Measurements from ENCODE around the gene ATM. TPM values are rescaled to one million over a fixed set of nuclear protein-coding genes. Genes with fewer than 3 reads are reported as not detected.

Gene ATM
- total RNA-seq, 2 experiments from 2014 or later: 125 to 159 TPM

DNA sequence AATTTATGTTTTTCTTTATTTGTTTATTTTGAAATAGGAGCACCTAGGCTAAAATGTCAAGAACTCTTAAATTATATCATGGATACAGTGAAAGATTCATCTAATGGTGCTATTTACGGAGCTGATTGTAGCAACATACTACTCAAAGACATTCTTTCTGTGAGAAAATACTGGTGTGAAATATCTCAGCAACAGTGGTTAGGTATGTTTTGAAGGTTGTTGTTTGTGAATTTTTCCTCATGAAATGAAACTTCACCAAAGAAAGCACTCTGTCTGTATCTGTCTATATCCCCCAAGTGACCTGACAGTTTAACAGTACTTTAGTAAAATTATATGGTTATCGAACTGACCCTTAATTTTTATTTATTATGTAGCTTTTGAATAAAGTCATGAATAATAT lies 12.8 kb downstream of the ATM start:
- Histone ChIP-seq H3K27ac (ENCODE audit: low read depth, low read length, poor library complexity, severe bottlenecking) (peak overlapping the region; percentile 96), H3K9me3 (ENCODE audit: low read length) (peaks cover 22% of the 10 kb centered on the region; the same call in 1 of the 2 replicates), H3K36me3 (ENCODE audit: insufficient read depth, low read length) (peaks cover 97% of the 10 kb centered on the region), H3K4me2 (ENCODE audit: low read length) (peak overlapping the region; percentile 82; the same call in 1 of the 2 replicates), H3K79me2 (ENCODE audit: insufficient read depth, low read depth, low read length) (peaks cover 22% of the 10 kb centered on the region; the same call in 1 of the 2 replicates), H3K9me2 (ENCODE audit: insufficient read depth, low read length) (no peaks in the 10 kb centered on the region), H2AFZ (ENCODE audit: low read length) (no peak overlapping the region), H3K4me3 (ENCODE audit: low read depth, low read length, poor library complexity, severe bottlenecking) (no peak overlapping the region), H3K4me1 (ENCODE audit: insufficient read depth, low read length, poor library complexity, severe bottlenecking) (peaks cover 31% of the 10 kb centered on the region), H4K20me1 (ENCODE audit: insufficient read depth, low read length) (no peaks in the 10 kb centered on the region)
- intact Hi-C loops (cut with micrococcal nuclease; ENCODE audit: unreplicated experiment): loop anchor here (5.0 kb wide), 1 partner anchor 427 kb away; no protein-coding TSS in a partner anchor
- no peak for DNase-seq (ENCODE audit: low spot score)
- ChIA-PET POLR2A (interaction anchor here (3.9 kb wide), 1 partner anchor 11 kb away, joined by 58 read pairs; the partner anchor contains the start of genes ATM and NPAT), CTCF (ENCODE audit: unreplicated experiment) (no interaction called here)
- BruUV-seq (replicated peaks): no TSS peak
- TF ChIP-seq EZH2phosphoT487 (IDR thresholded peaks at IDR 0.05; ENCODE audit: borderline replicate concordance, low read depth, low read length): no peak
- TF ChIP-seq, protein P1, sequence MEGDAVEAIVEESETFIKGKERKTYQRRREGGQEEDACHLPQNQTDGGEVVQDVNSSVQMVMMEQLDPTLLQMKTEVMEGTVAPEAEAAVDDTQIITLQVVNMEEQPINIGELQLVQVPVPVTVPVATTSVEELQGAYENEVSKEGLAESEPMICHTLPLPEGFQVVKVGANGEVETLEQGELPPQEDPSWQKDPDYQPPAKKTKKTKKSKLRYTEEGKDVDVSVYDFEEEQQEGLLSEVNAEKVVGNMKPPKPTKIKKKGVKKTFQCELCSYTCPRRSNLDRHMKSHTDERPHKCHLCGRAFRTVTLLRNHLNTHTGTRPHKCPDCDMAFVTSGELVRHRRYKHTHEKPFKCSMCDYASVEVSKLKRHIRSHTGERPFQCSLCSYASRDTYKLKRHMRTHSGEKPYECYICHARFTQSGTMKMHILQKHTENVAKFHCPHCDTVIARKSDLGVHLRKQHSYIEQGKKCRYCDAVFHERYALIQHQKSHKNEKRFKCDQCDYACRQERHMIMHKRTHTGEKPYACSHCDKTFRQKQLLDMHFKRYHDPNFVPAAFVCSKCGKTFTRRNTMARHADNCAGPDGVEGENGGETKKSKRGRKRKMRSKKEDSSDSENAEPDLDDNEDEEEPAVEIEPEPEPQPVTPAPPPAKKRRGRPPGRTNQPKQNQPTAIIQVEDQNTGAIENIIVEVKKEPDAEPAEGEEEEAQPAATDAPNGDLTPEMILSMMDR (conservative IDR thresholded peaks at IDR 0.05; ENCODE audit: low read length): no peak

DNA sequence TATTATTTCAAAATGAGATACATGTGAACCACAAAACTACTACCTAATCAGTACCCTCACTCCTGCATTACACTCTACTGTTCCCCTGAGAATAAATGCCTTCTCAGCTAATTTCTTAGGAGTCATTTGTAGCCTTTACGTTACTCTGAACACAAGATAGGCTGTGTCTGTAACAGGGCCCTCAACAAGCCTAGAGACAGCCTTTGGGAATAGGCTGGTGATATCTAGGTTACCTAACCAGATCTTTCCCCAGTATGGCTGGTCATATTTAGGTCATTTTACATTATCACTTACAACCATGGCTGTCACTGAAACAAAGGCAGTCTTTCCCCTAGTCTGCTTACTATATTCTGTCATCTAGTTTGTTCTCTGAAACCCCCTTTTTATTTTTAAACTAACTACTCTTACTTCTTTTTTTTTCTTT lies 14.2 kb downstream of the ATM start:
- intact Hi-C loops (cut with micrococcal nuclease; ENCODE audit: unreplicated experiment): loop anchor here (1.0 to 5.0 kb wide), 2 partner anchors 13 to 425 kb away; no protein-coding TSS in a partner anchor
- POLR2A ChIA-PET: interaction anchor here (0.6 to 3.9 kb wide), 16 partner anchors 8 to 427 kb away, joined by 3 to 58 read pairs (median 4); partner anchors contain the start of genes ATM, DDX10 and NPAT
- no TSS peak for BruUV-seq (replicated peaks)
- peak; percentile 19 for DNase-seq (ENCODE audit: low spot score)
- H2AFZ ChIP-seq (ENCODE audit: low read length): no peak overlapping the region; the same call in 1 of the 2 replicates
- no peaks in the 10 kb centered on the region for H3K9me2 ChIP-seq (ENCODE audit: insufficient read depth, low read length)
- H3K36me3 ChIP-seq (ENCODE audit: insufficient read depth, low read length): peaks cover 96% of the 10 kb centered on the region
- H3K4me1 ChIP-seq (ENCODE audit: insufficient read depth, low read length, poor library complexity, severe bottlenecking): peaks cover 31% of the 10 kb centered on the region
- peaks cover 22% of the 10 kb centered on the region; the same call in 1 of the 2 replicates for H3K79me2 ChIP-seq (ENCODE audit: insufficient read depth, low read depth, low read length)
- H4K20me1 ChIP-seq (ENCODE audit: insufficient read depth, low read length): no peaks in the 10 kb centered on the region
- peak overlapping the region; percentile 82 for H3K4me2 ChIP-seq (ENCODE audit: low read length)
- peaks cover 26% of the 10 kb centered on the region; the same call in 1 of the 2 replicates for H3K9me3 ChIP-seq (ENCODE audit: low read length)
- H3K27ac ChIP-seq (ENCODE audit: low read depth, low read length, poor library complexity, severe bottlenecking): peak overlapping the region; percentile 96
- CTCF ChIA-PET (ENCODE audit: unreplicated experiment): interaction anchor here (1.1 to 1.3 kb wide), 2 partner anchors 76 to 426 kb away, joined by 3 to 4 read pairs; no protein-coding TSS in a partner anchor
- TF ChIP-seq, protein P1 (conservative IDR thresholded peaks at IDR 0.05; ENCODE audit: low read length): no peak
- no peak for TF ChIP-seq EZH2phosphoT487 (IDR thresholded peaks at IDR 0.05; ENCODE audit: borderline replicate concordance, low read depth, low read length)
- peak overlapping the region; percentile 59 for H3K4me3 ChIP-seq (ENCODE audit: low read depth, low read length, poor library complexity, severe bottlenecking)

DNA sequence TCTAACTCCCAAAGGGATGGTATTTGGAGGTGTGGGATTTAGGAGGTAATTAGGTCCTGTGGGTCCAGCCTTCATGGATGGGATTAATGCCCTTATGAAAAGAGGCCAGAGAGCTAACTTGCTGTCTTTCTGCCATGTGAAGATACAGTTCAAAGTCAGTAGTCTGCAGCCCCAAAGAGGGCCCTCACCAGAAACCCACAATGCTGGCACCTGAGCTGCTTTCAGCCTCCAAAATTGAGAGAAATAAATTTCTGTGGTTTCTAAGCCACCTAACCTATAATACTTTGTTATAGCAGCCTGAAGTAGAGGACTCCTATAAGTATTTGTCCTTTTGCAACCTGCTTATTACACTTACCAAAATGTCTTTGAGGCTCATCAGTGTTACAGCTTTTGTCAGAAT lies 16.2 kb downstream of the ATM start:
- ChIA-PET POLR2A (interaction anchor here (0.6 to 3.9 kb wide), 5 partner anchors 11 to 227 kb away, joined by 4 to 58 read pairs (median 4); partner anchors contain the start of genes ATM and NPAT), CTCF (ENCODE audit: unreplicated experiment) (no interaction called here)
- Histone ChIP-seq H3K4me1 (ENCODE audit: insufficient read depth, low read length, poor library complexity, severe bottlenecking) (peaks cover 31% of the 10 kb centered on the region), H3K4me3 (ENCODE audit: low read depth, low read length, poor library complexity, severe bottlenecking) (no peak overlapping the region), H3K9me2 (ENCODE audit: insufficient read depth, low read length) (no peaks in the 10 kb centered on the region), H3K36me3 (ENCODE audit: insufficient read depth, low read length) (peaks cover 88% of the 10 kb centered on the region), H4K20me1 (ENCODE audit: insufficient read depth, low read length) (no peaks in the 10 kb centered on the region), H3K27ac (ENCODE audit: low read depth, low read length, poor library complexity, severe bottlenecking) (no peak overlapping the region), H3K9me3 (ENCODE audit: low read length) (peaks cover 26% of the 10 kb centered on the region; the same call in 1 of the 2 replicates), H2AFZ (ENCODE audit: low read length) (no peak overlapping the region), H3K4me2 (ENCODE audit: low read length) (no peak overlapping the region), H3K79me2 (ENCODE audit: insufficient read depth, low read depth, low read length) (peaks cover 19% of the 10 kb centered on the region; the same call in 1 of the 2 replicates)
- DNase-seq (ENCODE audit: low spot score): no peak
- intact Hi-C loops (cut with micrococcal nuclease; ENCODE audit: unreplicated experiment): loop anchor here (5.0 kb wide), 1 partner anchor 423 kb away; no protein-coding TSS in a partner anchor
- TF ChIP-seq, protein P1 (conservative IDR thresholded peaks at IDR 0.05; ENCODE audit: low read length): no peak
- TF ChIP-seq EZH2phosphoT487 (IDR thresholded peaks at IDR 0.05; ENCODE audit: borderline replicate concordance, low read depth, low read length): no peak
- BruUV-seq (replicated peaks): no TSS peak

Measured in OCI-LY7 (cell line).